HEK293 (cell line): ENCODE results near the gene DUOX1.

Source experiments
- FEZF1 ChIP-seq: fragments of 450-650 bp; formaldehyde crosslinking; IDR thresholded peaks from 2 replicates; pipeline ENCODE4 v1.5.1; 2016; ENCODE audit warnings: missing biosample characterization, missing genetic modification characterization
- TCF7L2 ChIP-seq: IDR thresholded peaks from 2 replicates; pipeline ENCODE4 v1.6.1; 2011; ENCODE audit warnings: low read depth, mild to moderate bottlenecking, inconsistent platforms, low read length, moderate library complexity, borderline replicate concordance
- YY1 ChIP-seq: fragments of 450-650 bp; formaldehyde crosslinking; IDR thresholded peaks from 2 replicates; pipeline ENCODE4 v1.5.1; 2018; ENCODE audit warnings: missing biosample characterization, missing genetic modification characterization
- ZNF169 ChIP-seq: fragments of 450-650 bp; formaldehyde crosslinking; IDR thresholded peaks from 2 replicates; pipeline ENCODE4 v1.5.1; 2016; ENCODE audit warnings: missing biosample characterization, missing genetic modification characterization
- ZNF629 ChIP-seq: fragments of 450-650 bp; formaldehyde crosslinking; IDR thresholded peaks from 2 replicates; pipeline ENCODE4 v1.5.1; 2017; ENCODE audit warnings: missing biosample characterization, missing genetic modification characterization
- ZNF747 ChIP-seq: fragments of 450-650 bp; formaldehyde crosslinking; IDR thresholded peaks from 2 replicates; pipeline ENCODE4 v1.5.1; 2016; ENCODE audit warnings: missing biosample characterization, missing genetic modification characterization
- TF ChIP-seq, protein P1 (sequence below): fragments of 450-650 bp; formaldehyde crosslinking; IDR thresholded peaks from 2 replicates; pipeline ENCODE4 v1.5.1; 2016; ENCODE audit warnings: missing biosample characterization, missing genetic modification characterization
- TF ChIP-seq, protein P2 (sequence below): fragments of 450-650 bp; formaldehyde crosslinking; IDR thresholded peaks from 2 replicates; pipeline ENCODE4 v1.5.1; 2016; ENCODE audit warnings: missing biosample characterization, missing genetic modification characterization
- TF ChIP-seq, protein P3 (sequence below): fragments of 450-650 bp; formaldehyde crosslinking; IDR thresholded peaks from 2 replicates; pipeline ENCODE4 v1.5.1; 2016; ENCODE audit warnings: missing biosample characterization, missing genetic modification characterization, low read depth

DNA sequence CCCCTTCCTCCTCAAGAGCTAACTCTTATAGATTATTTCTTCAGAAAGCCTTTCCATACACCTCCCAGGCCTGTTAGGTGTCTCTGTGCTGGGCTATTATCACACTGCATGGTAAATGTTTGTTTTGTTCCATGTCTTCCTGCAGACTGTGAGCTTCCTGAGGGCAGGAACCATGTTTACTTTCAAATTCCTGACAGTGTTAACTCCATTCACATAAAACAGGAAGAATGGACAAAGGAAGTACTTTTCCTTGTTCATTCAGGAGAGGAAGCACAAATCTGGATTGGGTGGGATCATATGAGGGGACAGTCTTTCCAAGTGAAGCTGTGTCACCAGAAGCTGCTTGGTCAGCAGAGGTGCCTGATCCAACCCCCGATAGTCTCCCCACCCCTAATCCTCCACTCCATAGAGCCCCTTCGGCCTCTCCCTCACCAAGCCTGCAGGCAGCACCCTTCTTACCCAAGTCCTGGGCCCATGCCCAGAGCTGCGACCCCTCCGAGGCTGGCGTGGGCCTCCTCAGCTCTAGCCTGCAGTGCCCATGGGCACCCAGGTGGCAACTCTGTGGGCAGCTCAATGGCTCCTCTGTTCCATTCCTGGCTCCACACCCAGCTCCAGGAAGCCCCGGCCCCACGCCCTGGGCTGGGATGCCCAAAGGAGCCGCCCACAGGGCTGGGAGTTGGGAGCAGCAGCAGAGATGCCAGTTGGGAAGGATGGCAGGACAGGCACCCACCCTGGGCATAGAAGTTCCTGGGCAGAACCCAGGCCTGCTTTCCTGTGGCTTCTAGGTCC is 51.0 kb downstream of the DUOX1 start:
- TF ChIP-seq, protein P1, sequence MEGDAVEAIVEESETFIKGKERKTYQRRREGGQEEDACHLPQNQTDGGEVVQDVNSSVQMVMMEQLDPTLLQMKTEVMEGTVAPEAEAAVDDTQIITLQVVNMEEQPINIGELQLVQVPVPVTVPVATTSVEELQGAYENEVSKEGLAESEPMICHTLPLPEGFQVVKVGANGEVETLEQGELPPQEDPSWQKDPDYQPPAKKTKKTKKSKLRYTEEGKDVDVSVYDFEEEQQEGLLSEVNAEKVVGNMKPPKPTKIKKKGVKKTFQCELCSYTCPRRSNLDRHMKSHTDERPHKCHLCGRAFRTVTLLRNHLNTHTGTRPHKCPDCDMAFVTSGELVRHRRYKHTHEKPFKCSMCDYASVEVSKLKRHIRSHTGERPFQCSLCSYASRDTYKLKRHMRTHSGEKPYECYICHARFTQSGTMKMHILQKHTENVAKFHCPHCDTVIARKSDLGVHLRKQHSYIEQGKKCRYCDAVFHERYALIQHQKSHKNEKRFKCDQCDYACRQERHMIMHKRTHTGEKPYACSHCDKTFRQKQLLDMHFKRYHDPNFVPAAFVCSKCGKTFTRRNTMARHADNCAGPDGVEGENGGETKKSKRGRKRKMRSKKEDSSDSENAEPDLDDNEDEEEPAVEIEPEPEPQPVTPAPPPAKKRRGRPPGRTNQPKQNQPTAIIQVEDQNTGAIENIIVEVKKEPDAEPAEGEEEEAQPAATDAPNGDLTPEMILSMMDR, result no peak
- TF ChIP-seq, protein P2, sequence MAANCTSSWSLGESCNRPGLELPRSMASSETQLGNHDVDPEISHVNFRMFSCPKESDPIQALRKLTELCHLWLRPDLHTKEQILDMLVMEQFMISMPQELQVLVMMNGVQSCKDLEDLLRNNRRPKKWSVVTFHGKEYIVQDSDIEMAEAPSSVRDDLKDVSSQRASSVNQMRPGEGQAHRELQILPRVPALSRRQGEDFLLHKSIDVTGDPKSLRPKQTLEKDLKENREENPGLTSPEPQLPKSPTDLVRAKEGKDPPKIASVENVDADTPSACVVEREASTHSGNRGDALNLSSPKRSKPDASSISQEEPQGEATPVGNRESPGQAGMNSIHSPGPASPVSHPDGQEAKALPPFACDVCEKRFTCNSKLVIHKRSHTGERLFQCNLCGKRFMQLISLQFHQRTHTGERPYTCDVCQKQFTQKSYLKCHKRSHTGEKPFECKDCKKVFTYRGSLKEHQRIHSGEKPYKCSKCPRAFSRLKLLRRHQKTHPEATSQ (tag by site-specific recombination), result no peak
- no peak for TF ChIP-seq FEZF1 (tag by site-specific recombination)
- no peak for TF ChIP-seq ZNF747 (tag by site-specific recombination)
- TF ChIP-seq TCF7L2, result no peak
- TF ChIP-seq, protein P3, sequence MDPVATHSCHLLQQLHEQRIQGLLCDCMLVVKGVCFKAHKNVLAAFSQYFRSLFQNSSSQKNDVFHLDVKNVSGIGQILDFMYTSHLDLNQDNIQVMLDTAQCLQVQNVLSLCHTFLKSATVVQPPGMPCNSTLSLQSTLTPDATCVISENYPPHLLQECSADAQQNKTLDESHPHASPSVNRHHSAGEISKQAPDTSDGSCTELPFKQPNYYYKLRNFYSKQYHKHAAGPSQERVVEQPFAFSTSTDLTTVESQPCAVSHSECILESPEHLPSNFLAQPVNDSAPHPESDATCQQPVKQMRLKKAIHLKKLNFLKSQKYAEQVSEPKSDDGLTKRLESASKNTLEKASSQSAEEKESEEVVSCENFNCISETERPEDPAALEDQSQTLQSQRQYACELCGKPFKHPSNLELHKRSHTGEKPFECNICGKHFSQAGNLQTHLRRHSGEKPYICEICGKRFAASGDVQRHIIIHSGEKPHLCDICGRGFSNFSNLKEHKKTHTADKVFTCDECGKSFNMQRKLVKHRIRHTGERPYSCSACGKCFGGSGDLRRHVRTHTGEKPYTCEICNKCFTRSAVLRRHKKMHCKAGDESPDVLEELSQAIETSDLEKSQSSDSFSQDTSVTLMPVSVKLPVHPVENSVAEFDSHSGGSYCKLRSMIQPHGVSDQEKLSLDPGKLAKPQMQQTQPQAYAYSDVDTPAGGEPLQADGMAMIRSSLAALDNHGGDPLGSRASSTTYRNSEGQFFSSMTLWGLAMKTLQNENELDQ, result no peak
- TF ChIP-seq ZNF629, result no peak
- TF ChIP-seq ZNF169 (tag by site-specific recombination), result no peak
- TF ChIP-seq YY1, result no peak
